ENCODE results near the gene ZNF70. TPM values are rescaled to one million over a fixed set of nuclear protein-coding genes. Genes with fewer than 3 reads are reported as not detected.

ZNF70 gene
- total RNA-seq, 1 experiment from 2014 or later, result 2.3 TPM

DNA sequence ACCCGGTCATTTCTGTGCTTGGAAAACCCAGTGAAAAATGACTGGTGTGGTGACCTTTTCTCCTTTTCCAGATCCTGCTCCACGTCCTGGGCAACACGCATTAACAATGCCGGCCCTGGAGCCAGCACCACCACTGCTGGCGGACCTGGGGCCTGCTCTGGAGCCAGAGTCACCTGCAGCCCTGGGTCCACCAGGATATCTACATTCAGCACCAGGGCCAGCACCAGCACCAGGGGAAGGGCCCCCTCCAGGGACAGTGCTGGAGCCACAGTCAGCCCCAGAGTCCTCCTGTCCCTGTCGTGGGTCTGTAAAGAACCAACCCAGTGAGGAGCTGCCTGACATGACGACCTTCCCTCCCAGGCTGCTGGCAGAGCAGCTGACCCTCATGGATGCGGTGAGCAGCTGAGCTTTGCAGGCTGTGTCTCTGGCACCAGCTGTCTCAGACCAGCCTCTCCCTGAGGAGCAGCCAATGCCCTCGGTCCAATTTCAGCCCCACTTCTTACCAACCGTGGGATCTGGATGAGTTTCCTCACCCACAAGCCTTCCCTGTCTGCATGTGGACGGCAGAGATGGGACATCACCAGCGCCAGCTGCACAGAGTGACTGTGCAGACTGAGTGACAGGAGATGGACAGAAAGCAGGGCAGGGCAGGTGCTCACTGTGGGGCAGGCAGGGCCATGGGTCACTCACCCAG is 58.2 kb downstream of the ZNF70 start:
- DNase-seq (no peak), ATAC-seq (no peak)
- no peaks in the 10 kb centered on the region for H3F3A ChIP-seq (ENCODE audit: low read length, unreplicated experiment)
- no peaks in the 10 kb centered on the region for H3K4me1 ChIP-seq (ENCODE audit: insufficient read depth, low read length)
- ChIA-PET CTCF (no interaction called here), POLR2A (ENCODE audit: unreplicated experiment) (no interaction called here)
- H3K27ac ChIP-seq (ENCODE audit: low read length), result no peak overlapping the region
- no peak overlapping the region for H3K9ac ChIP-seq (ENCODE audit: low read length)
- H2AFZ ChIP-seq (ENCODE audit: low read length), result no peak overlapping the region
- H3K9me3 ChIP-seq (ENCODE audit: low read length), result no peaks in the 10 kb centered on the region
- H3K4me3 ChIP-seq (ENCODE audit: low read length), result no peak overlapping the region
- no peaks in the 10 kb centered on the region for H4K20me1 ChIP-seq (ENCODE audit: low read length)
- H3K4me2 ChIP-seq (ENCODE audit: low read length), result no peak overlapping the region
- H3K9me2 ChIP-seq (replicated peaks; ENCODE audit: low read length), result no peaks in the 10 kb centered on the region
- H3K27me3 ChIP-seq (ENCODE audit: low read length), result no peaks in the 10 kb centered on the region
- peaks cover 5% of the 10 kb centered on the region for H3K36me3 ChIP-seq (ENCODE audit: low read depth, low read length)
- no peak for TF ChIP-seq EZH2 (IDR thresholded peaks at IDR 0.05; ENCODE audit: low read length, unreplicated experiment)
- no peak for TF ChIP-seq EZH2phosphoT487 (IDR thresholded peaks at IDR 0.05; ENCODE audit: borderline replicate concordance, low read length)
- TF ChIP-seq, protein P1, sequence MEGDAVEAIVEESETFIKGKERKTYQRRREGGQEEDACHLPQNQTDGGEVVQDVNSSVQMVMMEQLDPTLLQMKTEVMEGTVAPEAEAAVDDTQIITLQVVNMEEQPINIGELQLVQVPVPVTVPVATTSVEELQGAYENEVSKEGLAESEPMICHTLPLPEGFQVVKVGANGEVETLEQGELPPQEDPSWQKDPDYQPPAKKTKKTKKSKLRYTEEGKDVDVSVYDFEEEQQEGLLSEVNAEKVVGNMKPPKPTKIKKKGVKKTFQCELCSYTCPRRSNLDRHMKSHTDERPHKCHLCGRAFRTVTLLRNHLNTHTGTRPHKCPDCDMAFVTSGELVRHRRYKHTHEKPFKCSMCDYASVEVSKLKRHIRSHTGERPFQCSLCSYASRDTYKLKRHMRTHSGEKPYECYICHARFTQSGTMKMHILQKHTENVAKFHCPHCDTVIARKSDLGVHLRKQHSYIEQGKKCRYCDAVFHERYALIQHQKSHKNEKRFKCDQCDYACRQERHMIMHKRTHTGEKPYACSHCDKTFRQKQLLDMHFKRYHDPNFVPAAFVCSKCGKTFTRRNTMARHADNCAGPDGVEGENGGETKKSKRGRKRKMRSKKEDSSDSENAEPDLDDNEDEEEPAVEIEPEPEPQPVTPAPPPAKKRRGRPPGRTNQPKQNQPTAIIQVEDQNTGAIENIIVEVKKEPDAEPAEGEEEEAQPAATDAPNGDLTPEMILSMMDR (conservative IDR thresholded peaks at IDR 0.05; ENCODE audit: low read depth, low read length), result no peak
- no peaks in the 10 kb centered on the region for H3K79me2 ChIP-seq (ENCODE audit: low read length)
- intact Hi-C loops (cut with micrococcal nuclease), result no loop called here
- no TSS peak for BruUV-seq (replicated peaks)

DNA sequence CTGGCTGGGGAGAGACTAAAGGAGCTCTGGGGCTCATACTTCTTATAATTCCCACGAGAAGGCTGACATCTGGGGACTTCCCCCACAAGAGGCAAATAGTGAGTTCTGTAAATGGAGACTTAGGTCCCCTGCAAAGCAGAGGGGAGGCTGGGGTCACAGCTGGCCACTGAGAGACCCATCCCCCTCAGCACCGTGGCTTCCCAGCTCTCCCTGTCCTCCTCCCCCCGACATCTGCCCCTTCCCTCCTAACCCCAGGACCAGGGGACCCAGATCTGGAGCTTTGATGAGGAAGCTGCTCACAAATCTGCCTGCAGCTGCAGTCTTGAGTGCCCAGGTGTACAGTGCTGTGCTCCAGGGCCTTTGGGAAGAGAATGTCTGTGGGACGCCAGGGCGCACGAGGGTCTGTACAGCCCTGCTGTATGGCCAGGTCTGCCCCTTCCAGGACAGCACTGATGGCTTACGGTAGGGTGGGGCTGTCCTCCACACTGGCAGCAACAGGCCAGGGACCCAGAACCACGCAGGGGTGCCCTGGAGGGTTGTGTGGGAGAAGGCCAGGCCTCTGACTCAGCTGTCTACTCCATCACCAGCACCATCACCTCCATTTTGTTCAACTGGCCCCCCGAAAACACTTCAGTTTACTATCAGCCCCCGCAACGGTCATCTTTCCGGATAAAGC is 59.0 kb downstream of the ZNF70 start:
- ATAC-seq (no peak), DNase-seq (no peak)
- ChIA-PET CTCF (no interaction called here), POLR2A (ENCODE audit: unreplicated experiment) (no interaction called here)
- Histone ChIP-seq H2AFZ (ENCODE audit: low read length) (no peak overlapping the region), H4K20me1 (ENCODE audit: low read length) (no peaks in the 10 kb centered on the region), H3F3A (ENCODE audit: low read length, unreplicated experiment) (no peaks in the 10 kb centered on the region), H3K4me1 (ENCODE audit: insufficient read depth, low read length) (no peaks in the 10 kb centered on the region), H3K9me2 (replicated peaks; ENCODE audit: low read length) (no peaks in the 10 kb centered on the region), H3K9ac (ENCODE audit: low read length) (no peak overlapping the region), H3K27ac (ENCODE audit: low read length) (no peak overlapping the region), H3K36me3 (ENCODE audit: low read depth, low read length) (peaks cover 5% of the 10 kb centered on the region), H3K4me3 (ENCODE audit: low read length) (no peak overlapping the region), H3K27me3 (ENCODE audit: low read length) (no peaks in the 10 kb centered on the region), H3K4me2 (ENCODE audit: low read length) (no peak overlapping the region), H3K9me3 (ENCODE audit: low read length) (no peaks in the 10 kb centered on the region), H3K79me2 (ENCODE audit: low read length) (no peaks in the 10 kb centered on the region)
- intact Hi-C loops (cut with micrococcal nuclease), result no loop called here
- no TSS peak for BruUV-seq (replicated peaks)
- TF ChIP-seq EZH2phosphoT487 (IDR thresholded peaks at IDR 0.05; ENCODE audit: borderline replicate concordance, low read length) (no peak), EZH2 (IDR thresholded peaks at IDR 0.05; ENCODE audit: low read length, unreplicated experiment) (no peak)
- TF ChIP-seq, protein P1 (conservative IDR thresholded peaks at IDR 0.05; ENCODE audit: low read depth, low read length), result no peak

DNA sequence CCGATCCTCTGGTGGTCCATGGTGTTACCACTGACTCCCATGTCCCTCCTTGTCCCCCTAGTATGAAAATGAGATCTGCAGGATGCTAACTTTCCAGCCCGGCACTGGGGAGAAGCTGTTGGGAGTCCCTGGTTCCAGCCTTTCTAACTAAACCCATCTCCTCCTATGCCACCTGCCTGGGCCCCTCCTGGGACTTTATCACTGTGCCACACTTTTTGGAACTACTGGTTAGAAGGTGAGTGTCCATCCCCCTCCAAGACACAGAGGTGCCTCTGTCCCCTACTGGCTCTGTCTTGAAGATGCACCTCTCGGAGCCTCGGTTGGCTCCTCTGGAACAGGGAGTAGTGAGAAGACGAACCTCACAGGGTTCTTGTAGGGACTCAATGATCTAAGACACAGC is 60.2 kb downstream of the ZNF70 start, which contains the start of gene RGL4:
Gene RGL4 (plus strand): TSS at position 301 of the 400 bp plus-strand sequence. CDS start 1,018 bp downstream, outside the sequence.
- TF ChIP-seq, protein P1 (conservative IDR thresholded peaks at IDR 0.05; ENCODE audit: low read depth, low read length), result no peak
- TF ChIP-seq EZH2 (IDR thresholded peaks at IDR 0.05; ENCODE audit: low read length, unreplicated experiment) (no peak), EZH2phosphoT487 (IDR thresholded peaks at IDR 0.05; ENCODE audit: borderline replicate concordance, low read length) (no peak)
- Histone ChIP-seq H2AFZ (ENCODE audit: low read length) (no peak within 1 kb of the TSS), H3K4me3 (ENCODE audit: low read length) (no peak within 1 kb of the TSS), H3K4me1 (ENCODE audit: insufficient read depth, low read length) (no peaks in the 10 kb centered on the region), H3K9me2 (replicated peaks; ENCODE audit: low read length) (no peaks in the 10 kb centered on the region), H3F3A (ENCODE audit: low read length, unreplicated experiment) (no peaks in the 10 kb centered on the region), H3K4me2 (ENCODE audit: low read length) (no peak within 1 kb of the TSS), H3K9me3 (ENCODE audit: low read length) (no peaks in the 10 kb centered on the region), H4K20me1 (ENCODE audit: low read length) (no peaks in the 10 kb centered on the region), H3K79me2 (ENCODE audit: low read length) (no peaks in the 10 kb centered on the region), H3K27ac (ENCODE audit: low read length) (no peak within 1 kb of the TSS), H3K27me3 (ENCODE audit: low read length) (no peaks in the 10 kb centered on the region), H3K36me3 (ENCODE audit: low read depth, low read length) (peaks cover 5% of the 10 kb centered on the region), H3K9ac (ENCODE audit: low read length) (no peak within 1 kb of the TSS)
- intact Hi-C loops (cut with micrococcal nuclease), result no loop called here
- ATAC-seq (no peak), DNase-seq (no peak)
- no TSS peak for BruUV-seq (replicated peaks)
- POLR2A ChIA-PET (ENCODE audit: unreplicated experiment), result no interaction called here
- CTCF ChIA-PET, result no interaction called here
